AG09319 (cell line): ENCODE measurements around the gene CMBL.

Experiments used
- DNase-seq: peaks from one replicate; pipeline ENCODE4 v3.0.0-alpha.2; 2010; ENCODE audit warnings: low read depth; ENCODE audit errors: extremely low read depth
- TF ChIP-seq, protein P1 (sequence below): IDR thresholded peaks from 2 replicates; pipeline ENCODE4 v1.5.1; 2011; ENCODE audit warnings: low read depth, mild to moderate bottlenecking, inconsistent platforms, low read length, moderate library complexity

CMBL gene

GRCh38 chr5:10321882-10322281 lies 14.2 kb upstream of the CMBL start:
- DNase-seq = no peak
- TF ChIP-seq, protein P1, sequence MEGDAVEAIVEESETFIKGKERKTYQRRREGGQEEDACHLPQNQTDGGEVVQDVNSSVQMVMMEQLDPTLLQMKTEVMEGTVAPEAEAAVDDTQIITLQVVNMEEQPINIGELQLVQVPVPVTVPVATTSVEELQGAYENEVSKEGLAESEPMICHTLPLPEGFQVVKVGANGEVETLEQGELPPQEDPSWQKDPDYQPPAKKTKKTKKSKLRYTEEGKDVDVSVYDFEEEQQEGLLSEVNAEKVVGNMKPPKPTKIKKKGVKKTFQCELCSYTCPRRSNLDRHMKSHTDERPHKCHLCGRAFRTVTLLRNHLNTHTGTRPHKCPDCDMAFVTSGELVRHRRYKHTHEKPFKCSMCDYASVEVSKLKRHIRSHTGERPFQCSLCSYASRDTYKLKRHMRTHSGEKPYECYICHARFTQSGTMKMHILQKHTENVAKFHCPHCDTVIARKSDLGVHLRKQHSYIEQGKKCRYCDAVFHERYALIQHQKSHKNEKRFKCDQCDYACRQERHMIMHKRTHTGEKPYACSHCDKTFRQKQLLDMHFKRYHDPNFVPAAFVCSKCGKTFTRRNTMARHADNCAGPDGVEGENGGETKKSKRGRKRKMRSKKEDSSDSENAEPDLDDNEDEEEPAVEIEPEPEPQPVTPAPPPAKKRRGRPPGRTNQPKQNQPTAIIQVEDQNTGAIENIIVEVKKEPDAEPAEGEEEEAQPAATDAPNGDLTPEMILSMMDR = no peak

GRCh38 chr5:10320793-10321192 lies 13.1 kb upstream of the CMBL start:
- DNase-seq = no peak
- TF ChIP-seq, protein P1 = no peak

GRCh38 chr5:10319202-10319851 lies 11.6 kb upstream of the CMBL start:
- no peak for DNase-seq
- TF ChIP-seq, protein P1 = peak; percentile 4

DNA sequence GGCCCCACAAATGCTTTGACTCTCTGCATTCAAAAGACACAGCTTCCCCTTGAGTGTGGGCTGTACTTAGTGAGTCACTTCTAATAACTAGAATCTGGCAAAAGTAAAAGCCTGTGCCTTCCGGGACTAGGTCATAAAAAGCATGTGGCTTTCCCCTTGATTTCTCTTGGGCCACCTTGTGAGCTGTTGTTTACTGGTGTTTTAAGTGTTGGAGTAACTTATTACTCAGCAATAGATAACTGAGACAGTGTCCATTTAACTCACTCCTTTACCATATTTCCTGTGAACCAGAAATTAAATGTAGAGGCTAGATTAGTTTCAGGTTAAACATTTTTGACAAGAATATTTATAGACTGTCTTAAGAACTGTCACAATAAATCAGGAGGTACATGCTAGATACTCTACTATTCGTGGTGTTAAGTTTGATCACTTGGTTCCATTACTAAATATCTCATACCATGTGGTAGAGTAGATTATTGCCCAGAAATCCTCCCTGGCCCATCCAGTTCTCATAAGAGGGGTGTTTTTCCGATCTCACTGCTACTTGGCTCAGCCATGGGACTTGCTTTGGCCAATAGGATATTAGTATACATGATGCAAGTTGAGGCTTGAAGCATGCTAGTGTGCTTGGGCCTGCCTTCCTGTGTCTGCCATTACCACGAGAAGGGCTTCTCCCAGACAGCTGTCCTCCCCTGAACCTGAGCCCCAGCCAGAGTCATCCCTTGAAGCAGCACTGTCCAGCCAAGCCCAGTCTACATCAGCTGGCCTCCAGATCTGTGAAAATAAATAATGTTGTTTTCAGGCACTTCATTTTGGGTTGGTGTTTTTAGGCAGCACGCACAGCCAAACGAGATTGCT lies 10.4 kb upstream of the CMBL start:
- no peak for DNase-seq
- TF ChIP-seq, protein P1 = no peak

GRCh38 chr5:10315824-10316509 lies 8.3 kb upstream of the CMBL start:
- no peak for DNase-seq
- TF ChIP-seq, protein P1 = no peak

DNA sequence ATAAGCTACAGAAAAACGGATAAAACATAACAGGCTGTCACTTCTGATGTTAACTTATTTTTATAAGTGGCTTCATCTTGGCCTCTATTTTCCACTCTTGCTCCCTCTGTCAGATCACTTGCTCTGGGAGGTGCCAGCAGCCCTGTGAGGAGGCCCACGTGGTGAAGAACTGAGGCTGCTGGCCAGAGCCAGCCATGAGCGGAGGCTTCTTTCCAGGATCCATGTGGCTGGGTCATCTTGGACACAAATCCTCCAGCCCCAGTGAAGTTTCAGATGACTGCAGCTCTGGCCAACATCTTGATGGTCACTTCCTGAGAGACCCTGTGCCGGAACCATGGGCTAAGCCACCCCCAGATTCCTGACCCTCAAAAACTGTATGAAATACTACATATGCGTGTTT lies 7.5 kb upstream of the CMBL start:
- DNase-seq = no peak
- TF ChIP-seq, protein P1 = no peak
